Measurements from ENCODE around the gene ANTXR1.

Gene ANTXR1

DNA sequence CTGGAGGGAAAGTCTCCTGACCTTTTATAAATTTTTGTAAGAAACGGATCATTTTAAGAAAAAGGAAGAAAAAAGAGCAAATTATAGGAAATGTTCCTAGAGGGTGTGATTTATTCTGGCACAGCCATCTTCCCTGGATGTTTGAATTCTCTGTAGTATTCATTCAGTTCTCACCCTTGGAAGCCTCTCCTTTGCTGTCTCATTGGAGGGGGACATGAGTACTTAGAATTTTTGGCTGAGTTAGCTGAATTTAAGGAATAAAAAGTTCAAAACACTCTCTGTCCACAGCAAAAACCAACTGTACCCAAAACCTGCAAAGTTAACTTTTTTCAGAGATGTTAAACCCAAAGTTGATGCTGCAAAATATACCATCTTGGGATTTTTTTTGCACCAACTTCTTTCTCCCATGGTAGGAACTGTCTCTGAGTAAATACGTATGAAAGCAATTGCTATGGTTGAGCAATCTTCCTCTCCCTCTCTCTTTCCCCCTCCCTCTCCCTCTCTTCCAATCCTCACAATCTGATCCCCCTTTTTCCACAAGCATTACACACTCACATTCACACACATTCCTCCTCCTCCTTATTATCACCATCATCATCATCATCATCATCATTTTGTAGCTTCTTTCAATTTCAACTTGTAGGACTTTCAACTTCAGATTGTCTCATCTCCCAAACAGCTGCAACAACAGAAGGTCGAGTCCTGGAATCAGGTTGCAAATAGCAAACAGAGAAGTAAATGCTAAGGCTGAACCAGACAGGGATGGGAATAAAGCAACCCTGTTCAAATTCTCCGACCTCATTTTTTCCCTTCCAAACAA lies 190.4 kb downstream of the ANTXR1 start:
- Histone ChIP-seq H3K4me1 (ENCODE audit: insufficient read depth, low read length) (no peaks in the 10 kb centered on the region), H3K36me3 (ENCODE audit: insufficient read depth, low read length) (peaks cover 20% of the 10 kb centered on the region; the same call in 1 of the 2 replicates), H3K27ac (ENCODE audit: low read length) (no peak overlapping the region), H3K27me3 (ENCODE audit: insufficient read depth, low read length, poor library complexity) (no peaks in the 10 kb centered on the region), H3K4me2 (ENCODE audit: insufficient read depth, low read length) (no peak overlapping the region), H3K9me3 (ENCODE audit: insufficient read depth, low read length, severe bottlenecking) (peaks cover 6% of the 10 kb centered on the region), H3K79me2 (ENCODE audit: insufficient read depth, low read length) (no peaks in the 10 kb centered on the region), H3K9ac (ENCODE audit: low read depth, low read length) (no peak overlapping the region), H3K4me3 (ENCODE audit: low read depth in 1 of 2, low read length in 2 of 2) (no peak overlapping the region), H4K20me1 (ENCODE audit: insufficient read depth, low read length) (no peaks in the 10 kb centered on the region), H2AFZ (ENCODE audit: low read depth, low read length) (no peak overlapping the region)
- no peak for ATAC-seq (ENCODE audit: insufficient read depth, low read depth)
- no peak for DNase-seq
- no peak for TF ChIP-seq EZH2 (IDR thresholded peaks at IDR 0.05; ENCODE audit: borderline replicate concordance, low read depth, low read length, severe bottlenecking)
- TF ChIP-seq, protein P1, sequence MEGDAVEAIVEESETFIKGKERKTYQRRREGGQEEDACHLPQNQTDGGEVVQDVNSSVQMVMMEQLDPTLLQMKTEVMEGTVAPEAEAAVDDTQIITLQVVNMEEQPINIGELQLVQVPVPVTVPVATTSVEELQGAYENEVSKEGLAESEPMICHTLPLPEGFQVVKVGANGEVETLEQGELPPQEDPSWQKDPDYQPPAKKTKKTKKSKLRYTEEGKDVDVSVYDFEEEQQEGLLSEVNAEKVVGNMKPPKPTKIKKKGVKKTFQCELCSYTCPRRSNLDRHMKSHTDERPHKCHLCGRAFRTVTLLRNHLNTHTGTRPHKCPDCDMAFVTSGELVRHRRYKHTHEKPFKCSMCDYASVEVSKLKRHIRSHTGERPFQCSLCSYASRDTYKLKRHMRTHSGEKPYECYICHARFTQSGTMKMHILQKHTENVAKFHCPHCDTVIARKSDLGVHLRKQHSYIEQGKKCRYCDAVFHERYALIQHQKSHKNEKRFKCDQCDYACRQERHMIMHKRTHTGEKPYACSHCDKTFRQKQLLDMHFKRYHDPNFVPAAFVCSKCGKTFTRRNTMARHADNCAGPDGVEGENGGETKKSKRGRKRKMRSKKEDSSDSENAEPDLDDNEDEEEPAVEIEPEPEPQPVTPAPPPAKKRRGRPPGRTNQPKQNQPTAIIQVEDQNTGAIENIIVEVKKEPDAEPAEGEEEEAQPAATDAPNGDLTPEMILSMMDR (IDR thresholded peaks at IDR 0.05; ENCODE audit: borderline replicate concordance, extremely low read depth, low read length, poor library complexity, severe bottlenecking) = no peak

DNA sequence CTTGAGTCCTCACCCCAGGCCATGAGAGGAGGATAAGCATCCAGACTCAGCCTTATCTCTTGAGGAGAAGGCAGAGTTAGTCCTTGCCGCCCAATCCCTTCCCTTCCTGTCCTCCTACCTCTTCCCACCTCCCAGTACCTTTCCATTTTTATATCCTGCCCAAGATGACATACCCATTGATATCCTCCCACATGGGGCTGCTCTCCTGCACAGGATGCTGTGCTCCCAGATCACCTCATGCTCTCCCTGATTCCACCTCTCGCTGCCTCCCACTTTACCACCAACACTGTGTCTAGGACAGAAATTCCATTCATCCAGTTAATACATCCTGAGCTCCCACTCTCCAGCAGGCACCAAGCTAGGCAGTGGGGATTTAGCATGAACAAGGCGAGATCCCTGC lies 191.7 kb downstream of the ANTXR1 start:
- Histone ChIP-seq H3K27ac (ENCODE audit: low read length) (no peak overlapping the region), H3K4me2 (ENCODE audit: insufficient read depth, low read length) (no peak overlapping the region), H3K9me3 (ENCODE audit: insufficient read depth, low read length, severe bottlenecking) (peaks cover 6% of the 10 kb centered on the region), H3K36me3 (ENCODE audit: insufficient read depth, low read length) (peaks cover 20% of the 10 kb centered on the region; the same call in 1 of the 2 replicates), H3K27me3 (ENCODE audit: insufficient read depth, low read length, poor library complexity) (no peaks in the 10 kb centered on the region), H3K4me1 (ENCODE audit: insufficient read depth, low read length) (no peaks in the 10 kb centered on the region), H2AFZ (ENCODE audit: low read depth, low read length) (no peak overlapping the region), H4K20me1 (ENCODE audit: insufficient read depth, low read length) (no peaks in the 10 kb centered on the region), H3K79me2 (ENCODE audit: insufficient read depth, low read length) (no peaks in the 10 kb centered on the region), H3K9ac (ENCODE audit: low read depth, low read length) (no peak overlapping the region), H3K4me3 (ENCODE audit: low read depth in 1 of 2, low read length in 2 of 2) (no peak overlapping the region)
- TF ChIP-seq, protein P1 (IDR thresholded peaks at IDR 0.05; ENCODE audit: borderline replicate concordance, extremely low read depth, low read length, poor library complexity, severe bottlenecking) = no peak
- no peak for TF ChIP-seq EZH2 (IDR thresholded peaks at IDR 0.05; ENCODE audit: borderline replicate concordance, low read depth, low read length, severe bottlenecking)
- DNase-seq (no peak), ATAC-seq (ENCODE audit: insufficient read depth, low read depth) (no peak)

DNA sequence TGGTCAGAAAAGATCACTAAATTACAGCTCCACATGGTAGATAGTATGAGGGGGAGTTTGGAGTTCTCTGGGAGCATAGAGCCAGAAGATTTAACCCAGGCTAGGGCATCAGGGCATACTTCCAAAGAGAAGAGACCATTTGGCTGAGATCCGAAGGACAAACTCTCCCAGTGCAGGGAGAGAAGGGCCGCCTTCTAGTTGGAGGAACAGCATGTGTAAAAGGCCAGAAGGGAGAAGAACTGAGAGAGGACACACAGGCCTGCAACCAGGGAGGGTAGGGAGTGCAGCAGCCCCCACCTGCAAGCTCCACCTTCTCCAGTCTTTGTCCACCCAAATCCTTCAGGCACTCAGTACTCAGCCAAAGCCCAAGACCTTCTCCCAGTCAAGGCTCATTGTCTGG lies 192.1 kb downstream of the ANTXR1 start:
- Histone ChIP-seq H3K4me3 (ENCODE audit: low read depth in 1 of 2, low read length in 2 of 2) (no peak overlapping the region), H3K9me3 (ENCODE audit: insufficient read depth, low read length, severe bottlenecking) (peaks cover 6% of the 10 kb centered on the region), H3K27ac (ENCODE audit: low read length) (no peak overlapping the region), H3K9ac (ENCODE audit: low read depth, low read length) (no peak overlapping the region), H4K20me1 (ENCODE audit: insufficient read depth, low read length) (no peaks in the 10 kb centered on the region), H3K79me2 (ENCODE audit: insufficient read depth, low read length) (no peaks in the 10 kb centered on the region), H3K27me3 (ENCODE audit: insufficient read depth, low read length, poor library complexity) (no peaks in the 10 kb centered on the region), H3K4me1 (ENCODE audit: insufficient read depth, low read length) (no peaks in the 10 kb centered on the region), H3K36me3 (ENCODE audit: insufficient read depth, low read length) (peaks cover 18% of the 10 kb centered on the region; the same call in 1 of the 2 replicates), H3K4me2 (ENCODE audit: insufficient read depth, low read length) (no peak overlapping the region), H2AFZ (ENCODE audit: low read depth, low read length) (no peak overlapping the region)
- no peak for ATAC-seq (ENCODE audit: insufficient read depth, low read depth)
- no peak for DNase-seq
- TF ChIP-seq, protein P1 (IDR thresholded peaks at IDR 0.05; ENCODE audit: borderline replicate concordance, extremely low read depth, low read length, poor library complexity, severe bottlenecking) = no peak
- no peak for TF ChIP-seq EZH2 (IDR thresholded peaks at IDR 0.05; ENCODE audit: borderline replicate concordance, low read depth, low read length, severe bottlenecking)

All from DND-41 (cell line).